Measurements from ENCODE around the gene ZNF107. TPM values are rescaled to one million over a fixed set of nuclear protein-coding genes. Genes with fewer than 3 reads are reported as not detected.

ZNF107 gene
- total and polyA plus RNA-seq, 12 donors, result 2.3 to 16.5 (median 10.0) TPM

- intact Hi-C loops (cut with DNase I), result no loop called here
- no peak for TF ChIP-seq POLR2A (IDR thresholded peaks at IDR 0.05)
- peak in 4 of 6 experiments; percentile 10 to 25 (median 20) for TF ChIP-seq CTCF (IDR thresholded peaks at IDR 0.05)
- 67 to 84% (median 75%) methylated on average over 4 of the region's 4 CpGs for WGBS, 4 donors
- Histone ChIP-seq H3K4me3 (no peak overlapping the region), H3K9me3 (replicated peaks in 1 of 3) (no peaks in the 10 kb centered on the region), H3K36me3 (replicated peaks in 1 of 2) (no peaks in the 10 kb centered on the region), H3K27ac (no peak overlapping the region), H3K4me1 (replicated peaks in 1 of 2) (no peaks in the 10 kb centered on the region), H3K27me3 (no peaks in the 10 kb centered on the region)
- peak in 1 of 7 donors; percentile 6 for DNase-seq
Measured at GRCh38 chr7:64636386-64636785, 29.5 kb upstream of the ZNF107 start.

- Histone ChIP-seq H3K4me1 (replicated peaks in 1 of 2) (no peaks in the 10 kb centered on the region), H3K36me3 (replicated peaks in 1 of 2) (no peaks in the 10 kb centered on the region), H3K27me3 (no peaks in the 10 kb centered on the region), H3K27ac (peak overlapping the region in 1 of 5 donors; percentile 6), H3K4me3 (no peak overlapping the region), H3K9me3 (replicated peaks in 1 of 3) (no peaks in the 10 kb centered on the region)
- DNase-seq, result no peak
- intact Hi-C loops (cut with DNase I), result no loop called here
- TF ChIP-seq POLR2A (IDR thresholded peaks at IDR 0.05), result no peak
- no peak for TF ChIP-seq CTCF (IDR thresholded peaks at IDR 0.05)
- WGBS, 4 donors, result 42 to 53% (median 49%) methylated on average over 4 of the region's 4 CpGs
Measured at GRCh38 chr7:64637521-64638445, 28.1 kb upstream of the ZNF107 start.

GRCh38 chr7:64638822-64639221 is 27.1 kb upstream of the ZNF107 start:
- TF ChIP-seq POLR2A (IDR thresholded peaks at IDR 0.05), result no peak
- no peak for TF ChIP-seq CTCF (IDR thresholded peaks at IDR 0.05)
- Histone ChIP-seq H3K9me3 (replicated peaks in 1 of 3) (no peaks in the 10 kb centered on the region), H3K4me3 (no peak overlapping the region), H3K36me3 (replicated peaks in 1 of 2) (no peaks in the 10 kb centered on the region), H3K27ac (no peak overlapping the region), H3K27me3 (no peaks in the 10 kb centered on the region), H3K4me1 (replicated peaks in 1 of 2) (no peaks in the 10 kb centered on the region)
- intact Hi-C loops (cut with DNase I), result no loop called here
- DNase-seq, result no peak
- WGBS, 4 donors, result 89 to 98% (median 91%) methylated on average over 2 of the region's 2 CpGs

- Histone ChIP-seq H3K9me3 (replicated peaks in 1 of 3) (no peaks in the 10 kb centered on the region), H3K4me3 (no peak overlapping the region), H3K27ac (no peak overlapping the region), H3K36me3 (replicated peaks in 1 of 2) (no peaks in the 10 kb centered on the region), H3K4me1 (replicated peaks in 1 of 2) (no peaks in the 10 kb centered on the region), H3K27me3 (no peaks in the 10 kb centered on the region)
- TF ChIP-seq CTCF (IDR thresholded peaks at IDR 0.05) (no peak), POLR2A (IDR thresholded peaks at IDR 0.05) (no peak)
- 19 to 78% (median 52%) methylated on average over 2 of the region's 2 CpGs for WGBS, 4 donors
- DNase-seq, result no peak
- intact Hi-C loops (cut with DNase I), result no loop called here
Measured at GRCh38 chr7:64639267-64640001, 26.5 kb upstream of the ZNF107 start.

Data from adrenal gland (tissue), 12 donors.